WTC11 (cell line): Measurements from ENCODE around the gene EYS. TPM values are rescaled to one million over a fixed set of nuclear protein-coding genes. Genes with fewer than 3 reads are reported as not detected.

Source experiments
- ATAC-seq: fragments of 200-7000 bp; cut with Tn5 transposase; 2 replicates; pipeline ENCODE4 v1.10.0; 2021; ENCODE audit warnings: mild to moderate bottlenecking, moderate library complexity
- CTCF ChIA-PET: fragments of 300-600 bp; sonication (Branson Sonifier 250); formaldehyde crosslinking; loops from one replicate; lab custom pipeline; 2021; ENCODE audit warnings: antibody characterized with exemption; lab: Charles Lee
- POLR2A ChIA-PET: fragments of 350-600 bp; sonication (Branson Sonifier 250); formaldehyde crosslinking; loops from one replicate; lab custom pipeline; 2021; ENCODE audit warnings: antibody characterized with exemption; lab: Charles Lee
- DNase-seq: peaks from one replicate; pipeline ENCODE4 v3.0.0; 2021; ENCODE audit warnings: low spot score
- H3K27ac Mint-ChIP-seq: 2 replicates; pipeline ENCODE4 v1.8.0; 2021; ENCODE audit warnings: mixed read lengths
- H3K27me3 Mint-ChIP-seq: 2 replicates; pipeline ENCODE4 v1.8.0; 2021; ENCODE audit warnings: low read depth, mild to moderate bottlenecking, moderate library complexity, mixed read lengths
- H3K36me3 Mint-ChIP-seq: 2 replicates; pipeline ENCODE4 v1.8.0; 2021; ENCODE audit warnings: mixed read lengths
- H3K4me1 Mint-ChIP-seq: 2 replicates; pipeline ENCODE4 v1.8.0; 2022; ENCODE audit warnings: mixed read lengths
- H3K4me3 Mint-ChIP-seq: 2 replicates; pipeline ENCODE4 v1.8.0; 2021; ENCODE audit warnings: mild to moderate bottlenecking, moderate library complexity, mixed read lengths
- H3K9me3 Mint-ChIP-seq: 2 replicates; pipeline ENCODE4 v1.8.0; 2021; ENCODE audit warnings: mixed read lengths
- CREM ChIP-seq: sonication (generic); formaldehyde crosslinking; IDR thresholded peaks from 2 replicates; pipeline ENCODE4 v1.8.1; 2022; ENCODE audit warnings: mild to moderate bottlenecking, missing genetic modification reagents, moderate library complexity
- ESRRA ChIP-seq: sonication (generic); formaldehyde crosslinking; IDR thresholded peaks from 2 replicates; pipeline ENCODE4 v1.8.1; 2022; ENCODE audit warnings: mild to moderate bottlenecking, missing genetic modification reagents, borderline replicate concordance
- FOXJ3 ChIP-seq: sonication (generic); formaldehyde crosslinking; IDR thresholded peaks from 2 replicates; pipeline ENCODE4 v1.9.0; 2021; ENCODE audit warnings: missing genetic modification reagents, mild to moderate bottlenecking, borderline replicate concordance
- GRHL2 ChIP-seq: fragments of 250-450 bp; sonication (Bioruptor Pico); IDR thresholded peaks from 2 replicates; pipeline ENCODE4 v1.8.0; 2022; ENCODE audit warnings: mild to moderate bottlenecking, moderate library complexity; ENCODE audit not compliant: insufficient replicate concordance, severe bottlenecking
- HMGA2 ChIP-seq: fragments of 250-450 bp; sonication (Bioruptor Pico); IDR thresholded peaks from 2 replicates; pipeline ENCODE4 v1.4.0; 2021; ENCODE audit warnings: mild to moderate bottlenecking, moderate library complexity
- NR2C2 ChIP-seq: sonication (generic); formaldehyde crosslinking; IDR thresholded peaks from 2 replicates; pipeline ENCODE4 v1.8.0; 2022; ENCODE audit warnings: mild to moderate bottlenecking, missing genetic modification reagents
- RORB ChIP-seq: fragments of 250-450 bp; sonication (Bioruptor Pico); IDR thresholded peaks from 2 replicates; pipeline ENCODE4 v1.9.0; 2021; ENCODE audit warnings: mild to moderate bottlenecking
- SP1 ChIP-seq: sonication (generic); formaldehyde crosslinking; conservative IDR thresholded peaks from 2 replicates; pipeline ENCODE4 v1.8.1; 2022; ENCODE audit warnings: missing genetic modification reagents
- TEAD4 ChIP-seq: sonication (generic); formaldehyde crosslinking; IDR thresholded peaks from 2 replicates; pipeline ENCODE4 v1.8.0; 2022; ENCODE audit warnings: mild to moderate bottlenecking, missing genetic modification reagents
- TP53 ChIP-seq: sonication (generic); formaldehyde crosslinking; IDR thresholded peaks from 2 replicates; pipeline ENCODE4 v1.8.1; 2023; ENCODE audit warnings: mild to moderate bottlenecking, missing genetic modification reagents
- ZBTB21 ChIP-seq: sonication (generic); formaldehyde crosslinking; IDR thresholded peaks from 2 replicates; pipeline ENCODE4 v1.8.1; 2023; ENCODE audit warnings: mild to moderate bottlenecking, missing genetic modification reagents, borderline replicate concordance
- ZNF121 ChIP-seq: sonication (generic); formaldehyde crosslinking; IDR thresholded peaks from 2 replicates; pipeline ENCODE4 v1.8.0; 2023; ENCODE audit warnings: missing genetic modification reagents
- ZNF317 ChIP-seq: sonication (generic); formaldehyde crosslinking; IDR thresholded peaks from 2 replicates; pipeline ENCODE4 v1.8.1; 2023; ENCODE audit warnings: low read depth, mild to moderate bottlenecking, moderate library complexity, missing genetic modification reagents, borderline replicate concordance
- ZNF416 ChIP-seq: fragments of 250-450 bp; sonication (Bioruptor Pico); IDR thresholded peaks from 2 replicates; pipeline ENCODE4 v1.9.0; 2021; ENCODE audit warnings: mild to moderate bottlenecking, inconsistent platforms
- total RNA-seq: library from RNA; stranded (reverse); gene quantifications from 3 replicates; pipeline ENCODE4 v1.2.3, GENCODE V29; 2021
- TF ChIP-seq, protein P1 (sequence below): sonication (generic); formaldehyde crosslinking; IDR thresholded peaks from 2 replicates; pipeline ENCODE4 v1.8.0; 2022; ENCODE audit warnings: mild to moderate bottlenecking, missing genetic modification reagents
- TF ChIP-seq, protein P2 (sequence below): fragments of 250-450 bp; sonication (Bioruptor Pico); IDR thresholded peaks from 2 replicates; pipeline ENCODE4 v1.9.0; 2021; ENCODE audit warnings: mild to moderate bottlenecking, borderline replicate concordance
- TF ChIP-seq, protein P3 (sequence below): fragments of 250-450 bp; sonication (Bioruptor Pico); IDR thresholded peaks from 2 replicates; pipeline ENCODE4 v1.9.0; 2021; ENCODE audit warnings: moderate library complexity, mild to moderate bottlenecking, inconsistent platforms, borderline replicate concordance
- TF ChIP-seq, protein P4 (sequence below): sonication (generic); formaldehyde crosslinking; conservative IDR thresholded peaks from 2 replicates; pipeline ENCODE4 v1.8.1; 2022; ENCODE audit warnings: mild to moderate bottlenecking, missing genetic modification reagents

Gene EYS
- total RNA-seq, 1 experiment from 2014 or later: not detected

DNA sequence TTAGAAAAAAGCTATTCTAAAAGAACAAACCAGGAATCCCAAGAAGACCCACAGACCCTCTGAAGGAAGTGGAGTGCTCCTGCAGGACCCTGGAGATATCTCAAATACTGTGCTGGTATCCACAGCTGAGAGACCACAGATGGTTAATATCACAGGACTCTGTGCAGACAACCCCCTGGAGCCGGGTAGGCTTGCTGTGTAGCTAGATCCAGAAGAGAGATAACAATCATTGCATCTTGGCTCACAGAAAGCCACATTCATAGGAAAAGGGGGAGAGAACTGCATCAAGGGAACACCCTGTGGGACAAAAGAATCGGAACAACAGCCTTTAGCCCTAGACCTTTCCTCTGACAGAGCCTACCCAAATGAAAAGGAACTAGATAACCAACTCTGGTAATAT is 1381.9 kb downstream of the EYS start (continued):
- TF ChIP-seq, protein P1, sequence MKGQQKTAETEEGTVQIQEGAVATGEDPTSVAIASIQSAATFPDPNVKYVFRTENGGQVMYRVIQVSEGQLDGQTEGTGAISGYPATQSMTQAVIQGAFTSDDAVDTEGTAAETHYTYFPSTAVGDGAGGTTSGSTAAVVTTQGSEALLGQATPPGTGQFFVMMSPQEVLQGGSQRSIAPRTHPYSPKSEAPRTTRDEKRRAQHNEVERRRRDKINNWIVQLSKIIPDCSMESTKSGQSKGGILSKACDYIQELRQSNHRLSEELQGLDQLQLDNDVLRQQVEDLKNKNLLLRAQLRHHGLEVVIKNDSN (CRISPR knock-in tag): no peak
- TF ChIP-seq GRHL2: no peak
- TF ChIP-seq, protein P2, sequence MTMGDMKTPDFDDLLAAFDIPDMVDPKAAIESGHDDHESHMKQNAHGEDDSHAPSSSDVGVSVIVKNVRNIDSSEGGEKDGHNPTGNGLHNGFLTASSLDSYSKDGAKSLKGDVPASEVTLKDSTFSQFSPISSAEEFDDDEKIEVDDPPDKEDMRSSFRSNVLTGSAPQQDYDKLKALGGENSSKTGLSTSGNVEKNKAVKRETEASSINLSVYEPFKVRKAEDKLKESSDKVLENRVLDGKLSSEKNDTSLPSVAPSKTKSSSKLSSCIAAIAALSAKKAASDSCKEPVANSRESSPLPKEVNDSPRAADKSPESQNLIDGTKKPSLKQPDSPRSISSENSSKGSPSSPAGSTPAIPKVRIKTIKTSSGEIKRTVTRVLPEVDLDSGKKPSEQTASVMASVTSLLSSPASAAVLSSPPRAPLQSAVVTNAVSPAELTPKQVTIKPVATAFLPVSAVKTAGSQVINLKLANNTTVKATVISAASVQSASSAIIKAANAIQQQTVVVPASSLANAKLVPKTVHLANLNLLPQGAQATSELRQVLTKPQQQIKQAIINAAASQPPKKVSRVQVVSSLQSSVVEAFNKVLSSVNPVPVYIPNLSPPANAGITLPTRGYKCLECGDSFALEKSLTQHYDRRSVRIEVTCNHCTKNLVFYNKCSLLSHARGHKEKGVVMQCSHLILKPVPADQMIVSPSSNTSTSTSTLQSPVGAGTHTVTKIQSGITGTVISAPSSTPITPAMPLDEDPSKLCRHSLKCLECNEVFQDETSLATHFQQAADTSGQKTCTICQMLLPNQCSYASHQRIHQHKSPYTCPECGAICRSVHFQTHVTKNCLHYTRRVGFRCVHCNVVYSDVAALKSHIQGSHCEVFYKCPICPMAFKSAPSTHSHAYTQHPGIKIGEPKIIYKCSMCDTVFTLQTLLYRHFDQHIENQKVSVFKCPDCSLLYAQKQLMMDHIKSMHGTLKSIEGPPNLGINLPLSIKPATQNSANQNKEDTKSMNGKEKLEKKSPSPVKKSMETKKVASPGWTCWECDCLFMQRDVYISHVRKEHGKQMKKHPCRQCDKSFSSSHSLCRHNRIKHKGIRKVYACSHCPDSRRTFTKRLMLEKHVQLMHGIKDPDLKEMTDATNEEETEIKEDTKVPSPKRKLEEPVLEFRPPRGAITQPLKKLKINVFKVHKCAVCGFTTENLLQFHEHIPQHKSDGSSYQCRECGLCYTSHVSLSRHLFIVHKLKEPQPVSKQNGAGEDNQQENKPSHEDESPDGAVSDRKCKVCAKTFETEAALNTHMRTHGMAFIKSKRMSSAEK: no peak
- no peak for TF ChIP-seq NR2C2 (CRISPR knock-in tag)
- TF ChIP-seq, protein P3, sequence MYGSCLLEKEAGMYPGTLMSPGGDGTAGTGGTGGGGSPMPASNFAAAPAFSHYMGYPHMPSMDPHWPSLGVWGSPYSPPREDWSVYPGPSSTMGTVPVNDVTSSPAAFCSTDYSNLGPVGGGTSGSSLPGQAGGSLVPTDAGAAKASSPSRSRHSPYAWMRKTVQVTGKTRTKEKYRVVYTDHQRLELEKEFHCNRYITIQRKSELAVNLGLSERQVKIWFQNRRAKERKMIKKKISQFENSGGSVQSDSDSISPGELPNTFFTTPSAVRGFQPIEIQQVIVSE (CRISPR knock-in tag): no peak

DNA sequence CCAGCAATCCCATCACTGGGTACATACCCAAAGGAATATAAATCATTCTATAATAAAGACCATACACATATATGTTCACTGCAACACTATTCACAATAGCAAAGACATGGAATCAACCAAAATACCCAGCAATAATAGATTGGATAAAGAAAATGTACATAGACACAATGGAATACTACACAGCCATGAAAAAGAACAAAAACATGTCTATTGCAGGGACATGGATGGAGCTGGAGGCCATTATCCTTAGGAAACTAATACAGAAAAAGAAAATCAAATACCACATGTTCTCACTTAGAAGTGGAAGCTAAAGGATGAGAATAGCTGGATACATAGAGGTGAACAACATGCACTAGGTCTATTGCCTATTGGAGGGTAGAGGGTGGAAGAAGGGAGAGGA is 1396.8 kb downstream of the EYS start:
- TF ChIP-seq ZNF121 (CRISPR knock-in tag) (no peak), TEAD4 (CRISPR knock-in tag) (no peak), RORB (CRISPR knock-in tag) (no peak), NR2C2 (CRISPR knock-in tag) (no peak), CREM (CRISPR knock-in tag) (no peak), TP53 (CRISPR knock-in tag) (no peak), HMGA2 (CRISPR knock-in tag) (no peak), SP1 (CRISPR knock-in tag) (no peak), ZBTB21 (CRISPR knock-in tag) (no peak), FOXJ3 (no peak), ZNF317 (CRISPR knock-in tag) (no peak), ZNF416 (CRISPR knock-in tag) (no peak), ESRRA (CRISPR knock-in tag) (no peak)
- TF ChIP-seq, protein P1 (CRISPR knock-in tag): no peak
- TF ChIP-seq, protein P2: no peak
- TF ChIP-seq, protein P4, sequence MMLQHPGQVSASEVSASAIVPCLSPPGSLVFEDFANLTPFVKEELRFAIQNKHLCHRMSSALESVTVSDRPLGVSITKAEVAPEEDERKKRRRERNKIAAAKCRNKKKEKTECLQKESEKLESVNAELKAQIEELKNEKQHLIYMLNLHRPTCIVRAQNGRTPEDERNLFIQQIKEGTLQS (CRISPR knock-in tag): no peak
- ATAC-seq: no peak
- Mint-ChIP-seq H3K27ac (no peak overlapping the region), H3K4me1 (no peaks in the 10 kb centered on the region), H3K27me3 (peaks cover 18% of the 10 kb centered on the region), H3K4me3 (no peak overlapping the region), H3K9me3 (peaks cover 50% of the 10 kb centered on the region), H3K36me3 (peaks cover 34% of the 10 kb centered on the region)
- ChIA-PET CTCF (no interaction called here), POLR2A (no interaction called here)
- no peak for DNase-seq
